HepG2 (cell line): ENCODE measurements around the gene SLC24A5. TPM values are rescaled to one million over a fixed set of nuclear protein-coding genes. Genes with fewer than 3 reads are reported as not detected.

ENCODE experiments used
- ATAC-seq: fragments of 200-7000 bp; cut with Tn5 transposase; 3 replicates; pipeline ENCODE4 v1.9.1; 2020; ENCODE audit warnings: mild to moderate bottlenecking, moderate library complexity
- BruUV-seq: library from RNA; stranded (reverse); fragments of 400-500 nt; replicated peaks from 2 replicates; lab custom pipeline; 2021; lab: Mats Ljungman, UMichigan
- CTCF ChIA-PET: fragments of 300-600 bp; formaldehyde crosslinking; extraction: SDS; loops from one replicate; lab custom pipeline; 2021; ENCODE audit warnings: low total read pairs, inconsistent platforms, low intra/inter-chr PET ratio; lab: Yijun Ruan, JAX
- POLR2A ChIA-PET: fragments of 350-600 bp; sonication (Branson Sonifier 250); formaldehyde crosslinking; loops from one replicate; lab custom pipeline; 2020; ENCODE audit warnings: antibody characterized with exemption, inconsistent platforms; lab: Yijun Ruan, JAX
- DNase-seq: peaks from one replicate; pipeline ENCODE4 v3.0.0-alpha.2; 2015; ENCODE audit warnings: low spot score
- FAIRE-seq: peaks from 3 replicates; lab custom pipeline; 2011; peaks lifted over from hg19 to GRCh38; lab: Jason Lieb, UNC
- H2AFZ ChIP-seq: one replicate; pipeline ENCODE4 v1.6.1; 2011; ENCODE audit warnings: low read length, inconsistent platforms
- H3K27ac ChIP-seq: fragments of 300-600 bp; 3 replicates; pipeline ENCODE4 v1.8.0; 2011; ENCODE audit warnings: mixed run types, mild to moderate bottlenecking, mixed read lengths, low read length, inconsistent platforms; ENCODE audit not compliant: insufficient read depth; ENCODE audit errors: extremely low read length
- H3K27me3 ChIP-seq, 2 experiments: fragments of 200-600 bp in 1 of 2; 2 replicates in 1 of 2; 3 replicates in 1 of 2; pipeline versions ENCODE4 v1.6.0 to v1.8.0; 2011; ENCODE audit warnings: low read length in 2 of 2, mild to moderate bottlenecking in 2 of 2, moderate library complexity in 2 of 2, inconsistent platforms in 1 of 2; ENCODE audit not compliant: insufficient read depth in 2 of 2, control insufficient read depth in 1 of 2
- H3K36me3 ChIP-seq, 2 experiments: fragments of 200-600 bp in 1 of 2; replicated peaks in 1 of 2; 2 replicates in 1 of 2; 3 replicates in 1 of 2; pipeline versions ENCODE4 v1.5.1 to v1.8.0; 2011; ENCODE audit warnings: low read length in 2 of 2, inconsistent platforms in 1 of 2; ENCODE audit not compliant: insufficient read depth in 2 of 2, control insufficient read depth in 1 of 2
- H3K4me1 ChIP-seq: 2 replicates; pipeline ENCODE4 v1.5.1; 2012; ENCODE audit warnings: low read length, inconsistent platforms; ENCODE audit not compliant: insufficient read depth
- H3K4me2 ChIP-seq: 2 replicates; pipeline ENCODE4 v1.6.0; 2011; ENCODE audit warnings: low read depth, low read length, inconsistent platforms
- H3K4me3 ChIP-seq, 3 experiments: fragments of 200-600 bp in 1 of 3; sonication (generic), shearing (Covaris generic) in 1 of 3; replicated peaks in 1 of 3; 2 replicates each; pipeline ENCODE4 v1.5.1; 2011 to 2016; ENCODE audit warnings: low read length in 3 of 3, inconsistent platforms in 2 of 3, low read depth in 2 of 3, mild to moderate bottlenecking in 2 of 3, control low read depth in 1 of 3, mixed read lengths in 1 of 3; ENCODE audit not compliant: insufficient read depth in 1 of 3
- H3K79me2 ChIP-seq: one replicate; pipeline ENCODE4 v1.6.1; 2011; ENCODE audit warnings: low read length, inconsistent platforms; ENCODE audit not compliant: insufficient read depth
- H3K9ac ChIP-seq: 2 replicates; pipeline ENCODE4 v1.6.0; 2011; ENCODE audit warnings: mild to moderate bottlenecking, low read depth, low read length, inconsistent platforms; ENCODE audit not compliant: insufficient read depth
- H3K9me3 ChIP-seq: 2 replicates; pipeline ENCODE4 v1.5.1; 2012; ENCODE audit warnings: mild to moderate bottlenecking, low read length
- H4K20me1 ChIP-seq: 2 replicates; pipeline ENCODE4 v1.6.0; 2011; ENCODE audit warnings: inconsistent platforms, mild to moderate bottlenecking, low read length, moderate library complexity; ENCODE audit not compliant: insufficient read depth
- ARNT ChIP-seq: fragments of 450-650 bp; IDR thresholded peaks from 2 replicates; pipeline ENCODE4 v1.6.1; 2017
- BHLHE40 ChIP-seq: IDR thresholded peaks from 2 replicates; pipeline ENCODE4 v1.6.1; 2011; ENCODE audit warnings: low read length, improper control_type of control experiment
- EHMT2 ChIP-seq: fragments of 200-600 bp; sonication (generic); IDR thresholded peaks from 2 replicates; pipeline ENCODE4 v1.7.0; 2017; ENCODE audit warnings: antibody characterized with exemption, low read depth, low read length, borderline replicate concordance
- FLYWCH1 ChIP-seq: sonication (generic); formaldehyde crosslinking; IDR thresholded peaks from 2 replicates; pipeline ENCODE4 v1.8.1; 2023; ENCODE audit warnings: mild to moderate bottlenecking, missing genetic modification reagents
- HNF4G ChIP-seq, 2 experiments: sonication (generic) in 1 of 2; formaldehyde crosslinking in 1 of 2; IDR thresholded peaks; 2 replicates each; pipeline versions ENCODE4 v1.4.0 to v1.6.1; 2011 to 2020; ENCODE audit warnings: borderline replicate concordance in 2 of 2, low read depth in 2 of 2, mild to moderate bottlenecking in 2 of 2, low read length in 1 of 2, missing genetic modification reagents in 1 of 2, moderate library complexity in 1 of 2
- MEIS2 ChIP-seq: sonication (generic); formaldehyde crosslinking; IDR thresholded peaks from 2 replicates; pipeline ENCODE4 v1.9.0; 2021; ENCODE audit warnings: mild to moderate bottlenecking, missing genetic modification reagents
- NONO ChIP-seq, 2 experiments: fragments of 450-650 bp in 1 of 2; sonication (generic) in 1 of 2; formaldehyde crosslinking in 1 of 2; IDR thresholded peaks in 1 of 2; conservative IDR thresholded peaks in 1 of 2; 2 replicates each; pipeline versions ENCODE4 v1.6.1 to v1.8.0; 2017 to 2022; ENCODE audit warnings: mild to moderate bottlenecking in 1 of 2, missing genetic modification reagents in 1 of 2, moderate library complexity in 1 of 2
- PAWR ChIP-seq: sonication (generic); formaldehyde crosslinking; IDR thresholded peaks from 2 replicates; pipeline ENCODE4 v1.4.0; 2020; ENCODE audit warnings: missing genetic modification reagents, mild to moderate bottlenecking, borderline replicate concordance
- SAP130 ChIP-seq: IDR thresholded peaks from 2 replicates; pipeline ENCODE4 v1.6.1; 2016; ENCODE audit warnings: low read depth
- SOX13 ChIP-seq, 3 experiments: fragments of 450-650 bp in 1 of 3; sonication (generic) in 1 of 3; formaldehyde crosslinking in 1 of 3; IDR thresholded peaks in 2 of 3; conservative IDR thresholded peaks in 1 of 3; 2 replicates each; pipeline versions ENCODE4 v1.5.0 to v1.6.1; 2016 to 2020; ENCODE audit warnings: antibody characterized with exemption in 1 of 3, mild to moderate bottlenecking in 1 of 3, missing compliant biosample characterization in 1 of 3, missing genetic modification reagents in 1 of 3, moderate library complexity in 1 of 3
- SOX5 ChIP-seq: IDR thresholded peaks from 2 replicates; pipeline ENCODE4 v1.6.1; 2016; ENCODE audit warnings: borderline replicate concordance
- STAT5B ChIP-seq: sonication (generic); formaldehyde crosslinking; IDR thresholded peaks from 2 replicates; pipeline ENCODE4 v1.4.0; 2020; ENCODE audit warnings: missing genetic modification reagents
- WIZ ChIP-seq: sonication (generic); formaldehyde crosslinking; IDR thresholded peaks from 2 replicates; pipeline ENCODE4 v1.5.1; 2020; ENCODE audit warnings: mild to moderate bottlenecking, missing genetic modification reagents
- ZFP36L1 ChIP-seq: sonication (generic); formaldehyde crosslinking; IDR thresholded peaks from 2 replicates; pipeline ENCODE4 v1.8.0; 2022; ENCODE audit warnings: mild to moderate bottlenecking, missing genetic modification reagents, moderate library complexity
- ZKSCAN5 ChIP-seq: sonication (generic); formaldehyde crosslinking; IDR thresholded peaks from 2 replicates; pipeline ENCODE4 v1.5.1; 2020; ENCODE audit warnings: mild to moderate bottlenecking, missing genetic modification reagents
- ZNF24 ChIP-seq: fragments of 450-650 bp; IDR thresholded peaks from 2 replicates; pipeline ENCODE4 v1.6.1; 2017; ENCODE audit warnings: antibody characterized with exemption, mild to moderate bottlenecking
- ZNF292 ChIP-seq: sonication (generic); formaldehyde crosslinking; IDR thresholded peaks from 2 replicates; pipeline ENCODE4 v1.8.1; 2022; ENCODE audit warnings: mild to moderate bottlenecking, low read depth, missing genetic modification reagents, borderline replicate concordance
- ZNF30 ChIP-seq: sonication (generic); formaldehyde crosslinking; IDR thresholded peaks from 2 replicates; pipeline ENCODE4 v1.5.0; 2020; ENCODE audit warnings: mild to moderate bottlenecking, missing genetic modification reagents
- ZNF512 ChIP-seq: sonication (generic); formaldehyde crosslinking; IDR thresholded peaks from 2 replicates; pipeline ENCODE4 v1.4.0; 2020; ENCODE audit warnings: mild to moderate bottlenecking, missing genetic modification reagents
- ZNF761 ChIP-seq: sonication (generic); formaldehyde crosslinking; conservative IDR thresholded peaks from 2 replicates; pipeline ENCODE4 v1.4.0; 2020; ENCODE audit warnings: mild to moderate bottlenecking, missing genetic modification reagents
- ZNF816 ChIP-seq: sonication (generic); formaldehyde crosslinking; IDR thresholded peaks from 2 replicates; pipeline ENCODE4 v1.8.0; 2022; ENCODE audit warnings: missing genetic modification reagents, mild to moderate bottlenecking, borderline replicate concordance
- WGBS: methylation state at CpG from one replicate; pipeline ENCODE4 v1.1.6; 2017; ENCODE audit warnings: low lambda C conversion rate; 5-methylcytosine and 5-hydroxymethylcytosine counted together
- in situ Hi-C: cut with HindIII; loops from 2 replicates; pipeline ENCODE4 v1.10.0; 2017; ENCODE audit warnings: low pct_unique_long_range_greater_than_20kb; ENCODE audit not compliant: extremely low pct_ligation_motif_present
- intact Hi-C: fragments of 100-400 bp; cut with micrococcal nuclease; formaldehyde crosslinking; loops from one replicate; pipeline ENCODE4 v1.10.0; 2022; ENCODE audit not compliant: unreplicated experiment
- polyA plus RNA-seq, 8 experiments: library from polyadenylated mRNA; depleted of rRNA in 3 of 8; stranded (reverse) in 7 of 8; unstranded in 1 of 8; fragments of >200 nt; fragmentation: Illumina TruSeq in 4 of 8; extraction: Trizol in 4 of 8; gene quantifications; 2 replicates each; pipeline versions ENCODE4 v1.2.1 to v1.2.3, GENCODE V29; 2011 to 2016; ENCODE audit warnings: low read depth in 4 of 8, missing spikeins in 1 of 8, mixed read lengths in 1 of 8; ENCODE audit not compliant: insufficient read depth in 1 of 8
- total RNA-seq, 5 experiments: library from RNA; depleted of rRNA; stranded (reverse); fragments of >200 nt; fragmentation: Illumina TruSeq; extraction: Trizol; gene quantifications; 2 replicates each; pipeline ENCODE4 v1.2.3, GENCODE V29; 2016; ENCODE audit warnings: low read depth in 1 of 5
- TF ChIP-seq, protein P1 (sequence below): sonication (generic); formaldehyde crosslinking; IDR thresholded peaks from 2 replicates; pipeline ENCODE4 v1.4.0; 2020; ENCODE audit warnings: missing genetic modification reagents

The SLC24A5 gene
- total and polyA plus RNA-seq, 2 of the 13 experiments (the other 11 are each of a cell fraction or from before 2014, with no cell fraction given), result not detected

DNA sequence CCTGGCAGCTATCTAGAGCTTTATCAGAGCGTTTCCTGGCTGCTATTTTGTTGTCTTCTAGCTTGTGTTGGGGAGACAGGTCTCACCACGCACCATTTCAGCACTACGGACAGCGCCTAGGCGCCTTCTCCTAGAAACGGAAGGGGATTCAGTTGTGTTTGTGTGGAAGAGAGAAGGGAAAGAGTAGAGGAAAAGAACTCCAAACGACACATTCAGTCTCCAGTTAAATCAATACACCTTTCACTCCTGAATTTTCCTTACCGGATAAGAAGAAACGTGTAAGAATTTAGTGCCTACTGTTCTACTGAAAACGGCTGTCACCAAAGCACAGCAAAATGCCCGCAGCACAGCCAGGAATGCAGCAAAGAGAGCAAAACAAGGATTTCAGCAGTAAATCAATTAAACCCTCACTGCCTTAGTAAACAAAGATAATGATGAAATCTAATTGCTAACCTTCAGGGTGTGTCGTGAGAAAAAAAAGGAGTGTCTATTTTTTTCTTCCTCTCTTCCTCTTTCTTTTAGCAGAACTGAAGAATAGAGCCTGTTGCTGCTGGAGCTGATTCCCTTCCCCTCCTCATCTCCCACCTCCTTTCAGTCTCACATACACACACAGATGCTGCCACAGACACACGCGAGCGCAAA lies 70.3 kb downstream of the SLC24A5 start:
- ChIA-PET CTCF (no interaction called here), POLR2A (no interaction called here)
- WGBS, result 39% methylated on average over 15 of the region's 15 CpGs
- no peak overlapping the region for H3K4me3 ChIP-seq
- intact Hi-C loops (no loop called here), in situ Hi-C loops (no loop called here)
- H4K20me1 ChIP-seq, result no peaks in the 10 kb centered on the region
- ATAC-seq, result peak; percentile 56; the same call in 1 of the 3 replicates
- no peak overlapping the region for H3K4me2 ChIP-seq
- no peaks in the 10 kb centered on the region; a peak in 1 of 5 replicates for H3K27me3 ChIP-seq
- no peak overlapping the region for H3K9ac ChIP-seq
- no peak overlapping the region for H3K27ac ChIP-seq
- BruUV-seq, result no TSS peak
- H3K4me1 ChIP-seq, result no peaks in the 10 kb centered on the region
- H3K9me3 ChIP-seq, result no peaks in the 10 kb centered on the region
- DNase-seq, result peak; percentile 30
- H3K36me3 ChIP-seq, result no peaks in the 10 kb centered on the region
- FAIRE-seq, result no peak
- H3K79me2 ChIP-seq, result no peaks in the 10 kb centered on the region
- H2AFZ ChIP-seq, result no peak overlapping the region
- no peak for TF ChIP-seq BHLHE40
- no peak for TF ChIP-seq PAWR
- TF ChIP-seq WIZ (CRISPR knock-in tag), result peak; percentile 95; the same call in 1 of the 2 replicates
- TF ChIP-seq SOX5 (CRISPR knock-in tag), result peak; percentile 20; the same call in 1 of the 2 replicates
- TF ChIP-seq ZNF30 (CRISPR knock-in tag), result no peak
- no peak for TF ChIP-seq FLYWCH1
- 0 out of 2 replicates have a peak, but pooled peaks have one; percentile 38 for TF ChIP-seq SAP130 (CRISPR knock-in tag)
- 0 out of 2 replicates have a peak, but pooled peaks have one; percentile 53 for TF ChIP-seq STAT5B (CRISPR knock-in tag)
- 0 out of 2 replicates have a peak, but pooled peaks have one; percentile 47 for TF ChIP-seq MEIS2 (CRISPR knock-in tag)
- TF ChIP-seq ZFP36L1, result no peak
- no peak for TF ChIP-seq ZNF292 (CRISPR knock-in tag)
- peak; percentile 96 for TF ChIP-seq EHMT2
- no peak for TF ChIP-seq ZNF24
- no peak for TF ChIP-seq ARNT
- no peak for TF ChIP-seq NONO (IDR thresholded peaks at IDR 0.05)
- TF ChIP-seq NONO (CRISPR knock-in tag; conservative IDR thresholded peaks at IDR 0.05), result no peak
- no peak for TF ChIP-seq ZNF761 (CRISPR knock-in tag)
- no peak for TF ChIP-seq ZKSCAN5 (CRISPR knock-in tag)
- TF ChIP-seq ZNF512 (CRISPR knock-in tag), result no peak
- peak; percentile 50; the same call in 1 of the 2 replicates for TF ChIP-seq ZNF816 (CRISPR knock-in tag)
- TF ChIP-seq, protein P1, sequence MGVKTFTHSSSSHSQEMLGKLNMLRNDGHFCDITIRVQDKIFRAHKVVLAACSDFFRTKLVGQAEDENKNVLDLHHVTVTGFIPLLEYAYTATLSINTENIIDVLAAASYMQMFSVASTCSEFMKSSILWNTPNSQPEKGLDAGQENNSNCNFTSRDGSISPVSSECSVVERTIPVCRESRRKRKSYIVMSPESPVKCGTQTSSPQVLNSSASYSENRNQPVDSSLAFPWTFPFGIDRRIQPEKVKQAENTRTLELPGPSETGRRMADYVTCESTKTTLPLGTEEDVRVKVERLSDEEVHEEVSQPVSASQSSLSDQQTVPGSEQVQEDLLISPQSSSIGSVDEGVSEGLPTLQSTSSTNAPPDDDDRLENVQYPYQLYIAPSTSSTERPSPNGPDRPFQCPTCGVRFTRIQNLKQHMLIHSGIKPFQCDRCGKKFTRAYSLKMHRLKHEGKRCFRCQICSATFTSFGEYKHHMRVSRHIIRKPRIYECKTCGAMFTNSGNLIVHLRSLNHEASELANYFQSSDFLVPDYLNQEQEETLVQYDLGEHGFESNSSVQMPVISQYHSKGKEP, result peak; percentile 83; the same call in 1 of the 2 replicates
- TF ChIP-seq HNF4G (IDR thresholded peaks at IDR 0.05; ENCODE audit: borderline replicate concordance, low read depth, low read length), result no peak
- TF ChIP-seq HNF4G (CRISPR knock-in tag; IDR thresholded peaks at IDR 0.05; ENCODE audit: borderline replicate concordance, low read depth), result no peak
- no peak for TF ChIP-seq SOX13 (IDR thresholded peaks at IDR 0.05)
- TF ChIP-seq SOX13 (CRISPR knock-in tag; conservative IDR thresholded peaks at IDR 0.05 in 1 of 2, IDR thresholded peaks at IDR 0.05 in 1 of 2), result 0 out of 4 replicates have a peak, but pooled peaks of 1 of the 2 experiments have one; percentile 16
